HUES6 (cell line): ENCODE measurements around the gene TRIP13.

ENCODE experiments used
- H3K27ac ChIP-seq: 2 replicates; pipeline ENCODE4 v1.7.0; 2013; ENCODE audit warnings: low read depth, mild to moderate bottlenecking, low read length, inconsistent platforms
- H3K27me3 ChIP-seq: 2 replicates; pipeline ENCODE4 v1.6.1; 2013; ENCODE audit warnings: low read length; ENCODE audit not compliant: control insufficient read depth, insufficient read depth
- H3K36me3 ChIP-seq: 2 replicates; pipeline ENCODE4 v1.6.1; 2013; ENCODE audit warnings: low read length; ENCODE audit not compliant: control insufficient read depth, insufficient read depth
- H3K4me1 ChIP-seq: 2 replicates; pipeline ENCODE4 v1.6.1; 2013; ENCODE audit warnings: low read length; ENCODE audit not compliant: control insufficient read depth, insufficient read depth
- H3K4me3 ChIP-seq: 2 replicates; pipeline ENCODE4 v1.5.1; 2013; ENCODE audit warnings: low read depth, low read length
- H3K9ac ChIP-seq: one replicate; pipeline ENCODE4 v1.6.1; 2013; ENCODE audit warnings: mild to moderate bottlenecking, low read length
- H3K9me3 ChIP-seq: 2 replicates; pipeline ENCODE4 v1.6.1; 2013; ENCODE audit warnings: low read depth, low read length; ENCODE audit not compliant: control insufficient read depth, insufficient read depth

The TRIP13 gene

DNA sequence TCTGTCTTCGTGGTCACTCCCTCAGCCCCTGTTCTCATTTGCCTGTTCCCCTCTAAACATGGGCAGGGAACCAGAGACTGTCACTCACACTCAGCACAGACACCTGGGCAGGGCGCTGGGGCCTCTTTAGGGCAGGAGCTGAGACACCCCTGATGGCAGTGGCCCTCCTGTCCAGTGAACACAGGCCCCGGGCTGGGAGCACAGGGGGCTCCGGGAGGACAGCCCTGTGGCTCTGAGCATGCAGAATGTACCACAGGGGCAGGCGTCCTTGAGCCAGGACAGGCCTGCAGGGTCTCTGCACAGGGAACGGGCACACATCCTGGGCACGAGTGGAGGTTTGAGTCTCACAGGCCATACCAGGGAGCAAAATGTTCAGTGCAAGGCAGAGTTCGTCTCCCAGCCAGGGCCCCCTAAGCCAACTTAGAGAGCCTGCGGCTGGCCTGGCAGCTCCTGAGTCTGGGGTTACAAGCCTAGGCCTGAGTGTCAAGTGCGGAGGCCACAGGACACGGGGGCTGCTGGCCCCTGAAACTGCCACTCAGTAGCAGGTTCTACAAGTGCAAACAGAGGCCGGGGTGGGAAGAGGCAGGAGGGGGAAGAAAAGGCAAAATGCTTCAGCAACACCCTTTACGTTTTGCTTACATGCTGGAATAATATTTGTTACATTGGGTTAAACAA is 60.0 kb downstream of the TRIP13 start:
- H3K27ac ChIP-seq = no peak overlapping the region
- no peak overlapping the region for H3K4me3 ChIP-seq
- no peaks in the 10 kb centered on the region for H3K4me1 ChIP-seq

DNA sequence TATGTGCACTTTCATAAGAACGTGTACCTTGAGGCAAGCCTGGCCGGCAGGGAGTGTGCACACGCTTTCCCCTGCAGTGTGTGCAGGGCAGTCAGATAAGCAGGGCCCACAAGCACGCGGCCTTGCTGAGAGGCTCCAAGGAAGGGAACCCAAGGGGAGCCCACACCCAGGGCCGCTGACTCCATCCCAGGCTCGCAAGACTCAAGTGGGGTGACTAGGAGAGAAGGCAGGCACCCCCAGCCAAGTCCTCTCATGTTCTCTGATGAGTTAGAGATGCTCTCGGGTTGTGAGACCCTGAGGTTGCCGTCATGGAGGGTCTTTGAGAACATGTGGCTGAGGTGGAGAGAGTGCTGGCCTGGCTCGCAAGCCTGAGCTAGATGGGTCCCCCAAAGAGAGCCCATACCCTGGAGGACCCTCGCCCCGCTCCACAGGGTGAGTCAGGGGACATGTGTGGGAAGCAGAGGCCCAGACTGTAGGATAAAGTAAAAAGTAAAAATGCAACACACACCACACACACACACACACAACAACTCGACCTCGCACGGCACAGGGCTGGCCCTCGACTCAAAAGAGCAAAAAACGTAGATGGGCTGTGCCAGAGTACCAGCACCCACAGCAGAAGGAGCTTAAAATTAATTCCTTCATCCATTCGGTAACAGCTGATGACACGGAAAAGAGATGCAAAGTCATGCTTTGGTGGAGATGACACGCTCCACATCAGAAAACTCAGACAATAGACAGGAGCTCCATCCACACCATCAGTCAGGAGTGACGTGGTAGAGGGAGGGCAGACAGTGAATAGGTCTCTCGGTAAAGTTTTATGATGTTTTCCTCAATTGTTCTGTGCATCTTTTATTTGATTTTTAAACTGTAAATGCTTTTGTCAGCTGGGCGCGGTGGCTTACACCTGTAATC is 61.1 kb downstream of the TRIP13 start:
- Histone ChIP-seq H3K27me3 (no peaks in the 10 kb centered on the region), H3K9me3 (peaks cover 15% of the 10 kb centered on the region; the same call in 1 of the 2 replicates), H3K4me1 (no peaks in the 10 kb centered on the region), H3K36me3 (no peaks in the 10 kb centered on the region), H3K27ac (no peak overlapping the region), H3K4me3 (no peak overlapping the region), H3K9ac (no peak overlapping the region)

More for the DNA sequence above, 60.0 kb downstream of the TRIP13 start:
- Histone ChIP-seq H3K9me3 (peaks cover 15% of the 10 kb centered on the region; the same call in 1 of the 2 replicates), H3K27me3 (no peaks in the 10 kb centered on the region), H3K36me3 (no peaks in the 10 kb centered on the region), H3K9ac (no peak overlapping the region)

DNA sequence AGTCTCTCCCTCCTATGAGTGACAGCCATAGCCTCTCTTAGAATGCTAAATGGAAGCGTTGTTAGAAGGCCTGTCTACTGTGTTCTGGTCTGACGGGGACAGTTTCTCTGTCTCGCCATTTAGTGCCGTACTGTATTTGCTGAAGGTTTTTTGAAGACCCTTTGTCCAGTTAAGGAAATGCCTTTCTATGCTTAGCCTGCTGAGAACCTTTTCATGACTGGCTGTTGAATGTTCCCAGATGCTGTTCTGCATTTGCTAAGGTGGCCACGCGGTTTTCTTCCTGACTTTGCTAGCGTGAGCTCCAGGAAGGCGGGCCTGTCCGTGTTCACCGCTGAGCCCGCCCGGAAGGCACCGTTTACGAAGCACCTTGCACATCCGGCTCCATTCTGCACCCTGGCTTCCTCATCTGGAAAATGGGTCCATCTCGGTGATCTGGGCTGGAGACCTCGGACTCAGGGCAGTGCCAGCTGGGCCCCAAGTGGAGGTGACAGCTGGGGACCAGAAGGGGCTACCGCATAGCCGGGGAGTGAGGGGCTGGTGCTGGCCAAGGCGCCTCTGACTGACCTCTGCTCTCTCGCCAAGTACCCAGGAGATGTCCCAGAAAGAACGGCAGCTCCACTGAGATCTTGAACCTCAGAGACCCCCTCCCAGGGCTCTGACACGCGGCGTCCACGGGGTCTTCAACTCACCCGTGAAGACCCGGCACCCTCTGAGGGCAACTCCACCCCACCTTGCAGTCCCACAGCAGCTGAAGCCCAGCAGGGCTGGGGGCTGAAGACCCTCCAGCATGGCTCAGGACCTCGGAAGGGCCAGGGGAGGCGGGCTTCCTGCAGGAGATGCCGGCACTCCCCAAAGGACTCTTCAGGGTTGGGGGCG is 63.4 kb downstream of the TRIP13 start:
- Histone ChIP-seq H3K27me3 (no peaks in the 10 kb centered on the region), H3K4me3 (no peak overlapping the region), H3K9me3 (peaks cover 1% of the 10 kb centered on the region; the same call in 1 of the 2 replicates), H3K4me1 (no peaks in the 10 kb centered on the region), H3K27ac (no peak overlapping the region), H3K36me3 (no peaks in the 10 kb centered on the region), H3K9ac (no peak overlapping the region)

DNA sequence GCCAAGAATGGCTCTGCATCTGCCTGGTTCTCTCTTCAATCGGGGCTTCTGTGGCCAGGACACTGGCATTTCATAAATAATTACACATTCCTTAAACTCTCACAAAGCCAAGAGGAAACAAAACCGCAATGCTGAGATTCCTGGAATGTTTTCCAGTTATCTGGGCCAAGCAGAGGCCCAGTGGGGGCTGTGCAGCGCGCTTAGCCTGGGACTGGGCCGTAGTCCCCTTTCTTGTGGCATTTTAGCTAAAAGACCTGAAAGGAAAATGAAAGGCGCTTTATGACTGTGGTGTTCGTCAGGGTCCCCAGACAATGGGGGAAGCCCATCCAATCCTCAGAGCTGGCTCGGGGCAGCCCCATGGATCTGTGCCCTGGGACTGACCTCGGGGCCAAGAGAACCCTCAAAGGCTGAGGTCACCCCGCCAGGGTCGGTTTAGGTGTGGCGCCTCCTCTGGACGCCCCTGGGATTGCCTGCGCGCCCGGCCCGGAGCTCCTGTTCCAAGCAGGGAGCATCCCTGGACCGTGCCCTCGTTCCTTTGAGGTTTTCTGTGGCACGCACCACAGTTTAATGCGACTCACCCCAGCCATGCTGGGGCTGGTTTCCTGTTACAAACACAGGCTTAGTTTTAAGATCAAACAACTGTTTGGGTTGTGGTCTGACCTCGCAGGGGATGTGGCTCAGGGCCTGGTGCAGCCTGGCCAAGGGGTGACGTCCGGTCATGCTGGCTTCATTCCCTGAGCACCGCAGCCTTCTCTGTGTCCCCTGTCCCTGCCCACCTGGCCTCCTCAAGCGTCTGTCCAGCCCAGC is 64.5 kb downstream of the TRIP13 start:
- Histone ChIP-seq H3K36me3 (no peaks in the 10 kb centered on the region), H3K9ac (no peak overlapping the region), H3K27me3 (no peaks in the 10 kb centered on the region), H3K4me3 (no peak overlapping the region), H3K4me1 (no peaks in the 10 kb centered on the region), H3K27ac (no peak overlapping the region), H3K9me3 (no peaks in the 10 kb centered on the region)

DNA sequence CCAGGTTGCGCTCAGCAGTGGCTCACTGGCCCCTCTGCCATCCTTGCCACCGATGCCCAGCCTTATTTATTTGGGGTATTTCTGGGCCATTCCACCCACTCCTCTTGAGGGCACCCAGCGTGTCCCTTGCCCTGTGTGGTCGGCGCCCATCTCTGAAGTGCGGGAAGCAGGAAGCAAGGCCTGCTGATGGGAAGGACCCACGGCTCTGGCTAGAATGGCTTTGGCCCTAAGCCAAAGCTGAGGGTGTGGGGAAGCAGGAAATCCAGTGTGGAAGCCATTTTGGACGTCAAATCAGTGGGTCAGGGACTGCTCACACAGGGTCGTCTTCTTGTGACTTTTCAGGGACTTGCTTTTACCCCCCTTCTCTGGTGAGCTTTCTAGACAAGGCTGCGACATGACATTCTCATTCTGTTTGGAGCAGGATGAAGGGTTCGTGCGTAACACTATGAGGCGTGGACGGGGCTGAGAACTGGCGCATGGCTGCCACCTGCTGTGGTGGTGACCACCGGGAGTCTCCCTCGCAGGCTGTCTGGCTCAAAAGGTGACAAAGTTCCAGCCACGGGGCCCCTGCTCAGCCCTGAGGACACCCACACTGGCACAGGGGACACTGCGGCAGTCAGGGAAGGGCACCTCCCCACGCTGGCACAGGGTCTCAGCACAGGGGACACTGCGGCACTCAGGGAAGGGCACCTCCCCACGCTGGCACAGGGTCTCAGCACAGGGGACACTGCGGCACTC is 65.2 kb downstream of the TRIP13 start:
- Histone ChIP-seq H3K4me3 (no peak overlapping the region), H3K27ac (no peak overlapping the region), H3K9me3 (no peaks in the 10 kb centered on the region), H3K27me3 (no peaks in the 10 kb centered on the region), H3K36me3 (no peaks in the 10 kb centered on the region), H3K9ac (no peak overlapping the region), H3K4me1 (no peaks in the 10 kb centered on the region)

DNA sequence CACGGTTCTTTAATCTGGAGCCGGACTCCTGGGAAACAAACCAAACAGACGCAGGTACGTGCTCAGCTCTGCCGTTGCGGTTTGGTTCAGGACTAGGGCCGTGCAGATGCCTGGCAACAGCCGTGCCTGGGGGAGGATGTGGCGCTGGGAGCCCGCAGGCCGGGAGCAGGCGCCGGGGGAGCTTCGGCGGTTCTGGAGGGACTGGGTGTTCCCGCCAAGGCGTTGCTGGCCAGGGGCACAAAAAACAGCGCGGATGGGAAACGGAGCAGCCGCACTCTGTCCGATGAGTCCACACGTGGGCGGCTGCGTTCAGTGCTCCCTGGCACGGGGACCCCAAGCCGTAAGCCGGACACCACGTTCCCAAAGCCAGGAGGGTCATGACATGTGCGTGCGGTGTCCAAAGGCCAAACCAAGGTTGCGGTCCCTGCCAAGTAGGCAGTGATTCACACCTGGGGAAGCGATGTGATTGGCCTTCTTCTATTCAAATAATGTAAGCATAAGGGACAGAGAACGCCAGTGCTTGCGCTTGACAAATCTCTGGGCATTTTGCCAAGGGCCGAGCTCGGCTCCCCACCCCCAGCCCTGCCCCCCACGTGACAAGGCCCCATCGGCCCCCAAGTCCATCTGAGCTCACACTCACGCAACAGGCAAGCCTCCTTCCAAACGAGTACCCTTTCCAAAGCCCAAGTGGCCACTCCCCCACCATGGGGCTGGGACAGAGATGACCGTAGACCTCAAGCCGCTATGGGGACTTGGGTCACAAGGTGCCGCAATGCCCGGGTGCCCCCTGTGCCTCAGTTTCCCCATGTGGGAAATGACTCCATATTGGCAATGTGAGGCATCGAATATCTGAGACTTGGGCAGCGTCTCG is 66.3 kb downstream of the TRIP13 start:
- Histone ChIP-seq H3K36me3 (no peaks in the 10 kb centered on the region), H3K27me3 (no peaks in the 10 kb centered on the region), H3K9me3 (no peaks in the 10 kb centered on the region), H3K4me1 (no peaks in the 10 kb centered on the region), H3K27ac (no peak overlapping the region), H3K9ac (no peak overlapping the region), H3K4me3 (no peak overlapping the region)

DNA sequence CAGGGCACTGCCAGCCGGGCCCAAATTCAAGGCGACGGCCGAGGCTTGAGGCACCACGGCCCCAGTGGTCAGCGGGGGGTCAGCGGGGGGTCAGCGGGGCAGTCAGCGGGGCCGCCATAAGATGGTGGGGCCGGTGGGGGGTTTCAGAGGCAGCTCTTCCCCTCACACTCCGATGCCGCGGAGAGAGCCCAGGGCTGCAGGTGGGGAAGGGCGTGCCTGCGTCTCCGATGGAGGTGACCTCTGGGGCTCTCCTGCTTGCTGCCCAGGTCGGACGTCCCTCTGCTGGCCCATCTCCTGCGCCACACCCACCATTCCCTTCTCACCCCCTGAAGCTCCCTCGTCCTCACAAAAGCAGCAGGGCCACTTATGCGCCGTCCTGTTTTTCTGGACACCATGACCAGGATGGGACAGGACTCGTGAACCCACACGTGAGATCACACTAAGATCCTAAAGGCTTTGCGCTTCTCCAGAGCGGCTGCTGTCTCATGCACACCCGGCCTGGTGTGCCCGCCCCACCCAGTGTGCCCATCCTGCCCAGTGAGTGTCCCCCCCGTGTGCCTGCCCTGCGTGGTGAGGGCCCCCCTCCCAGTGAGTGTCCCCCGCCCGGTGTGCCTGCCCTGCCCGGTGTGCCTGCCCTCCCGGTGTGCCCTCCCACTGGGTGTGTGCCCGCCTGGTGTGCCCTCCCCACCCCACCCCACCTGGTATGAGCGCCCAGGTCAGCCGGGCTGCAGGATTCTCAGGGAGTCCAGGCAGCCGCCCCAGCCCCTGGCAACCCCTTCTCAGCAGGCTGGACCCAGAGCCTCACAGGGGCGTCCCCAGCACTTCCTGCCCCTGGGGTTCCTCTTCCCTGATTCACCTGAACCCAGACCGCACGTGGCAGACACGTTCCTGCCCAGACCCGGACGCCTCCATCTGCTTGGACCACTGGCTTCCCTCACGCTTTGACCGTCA is 67.2 kb downstream of the TRIP13 start:
- Histone ChIP-seq H3K9ac (no peak overlapping the region), H3K27ac (no peak overlapping the region), H3K36me3 (no peaks in the 10 kb centered on the region), H3K4me3 (no peak overlapping the region), H3K27me3 (no peaks in the 10 kb centered on the region), H3K9me3 (no peaks in the 10 kb centered on the region), H3K4me1 (no peaks in the 10 kb centered on the region)

DNA sequence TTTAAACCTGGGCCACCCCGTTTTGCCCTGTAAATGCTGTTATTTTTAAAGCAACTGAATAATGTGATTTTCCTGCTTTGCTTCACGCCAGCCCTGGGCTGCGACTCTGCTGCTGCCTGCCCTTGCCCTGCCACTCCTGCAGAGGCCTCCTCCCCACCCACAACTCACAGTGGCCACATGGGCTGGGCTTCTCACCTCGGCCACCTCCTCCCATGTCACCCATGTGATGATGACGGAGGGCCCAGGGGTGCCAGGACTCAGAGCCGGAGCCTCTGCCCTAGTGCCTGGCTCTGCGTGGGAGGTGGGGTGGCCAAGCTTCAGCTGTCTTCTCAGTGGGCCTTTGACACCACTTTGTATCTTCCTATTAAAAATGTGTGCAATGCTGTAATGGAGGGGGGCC is 67.9 kb downstream of the TRIP13 start:
- no peak overlapping the region for H3K4me3 ChIP-seq
- no peaks in the 10 kb centered on the region for H3K27me3 ChIP-seq
- no peak overlapping the region for H3K9ac ChIP-seq
- H3K36me3 ChIP-seq = no peaks in the 10 kb centered on the region
- no peaks in the 10 kb centered on the region for H3K4me1 ChIP-seq
- H3K27ac ChIP-seq = no peak overlapping the region
- no peaks in the 10 kb centered on the region for H3K9me3 ChIP-seq
